ENCODE measurements around the gene ANKUB1.
"Not testable (repeated sequence)": the region's sequence is repeated elsewhere in the genome, so short reads cannot be mapped to it uniquely, and the experiment has no call there.

ANKUB1 gene

GRCh38 chr3:149831321-149831720, 39.0 kb upstream of the ANKUB1 start:
- no peak overlapping the region for H3K27ac ChIP-seq
- H3K4me3 ChIP-seq (ENCODE audit: low read depth in 1 of 2, low read length in 1 of 2), result no peak overlapping the region
- no peaks in the 10 kb centered on the region for H3K4me1 ChIP-seq (ENCODE audit: control insufficient read depth in 1 of 2, insufficient read depth in 1 of 2, low read depth in 1 of 2, low read length in 1 of 2)
- TF ChIP-seq CTCF (IDR thresholded peaks at IDR 0.05), result no peak
- no peaks in the 10 kb centered on the region for H3K9me3 ChIP-seq
- no peaks in the 10 kb centered on the region for H3K27me3 ChIP-seq
- no peaks in the 10 kb centered on the region for H3K36me3 ChIP-seq

- no peak overlapping the region for H3K4me3 ChIP-seq (ENCODE audit: low read depth in 1 of 2, low read length in 1 of 2)
- H3K27ac ChIP-seq, result peak overlapping the region; percentile 14
- no peaks in the 10 kb centered on the region for H3K9me3 ChIP-seq
- no peaks in the 10 kb centered on the region for H3K4me1 ChIP-seq (ENCODE audit: control insufficient read depth in 1 of 2, insufficient read depth in 1 of 2, low read depth in 1 of 2, low read length in 1 of 2)
- no peaks in the 10 kb centered on the region for H3K27me3 ChIP-seq
- no peaks in the 10 kb centered on the region for H3K36me3 ChIP-seq
- no peak for TF ChIP-seq CTCF (IDR thresholded peaks at IDR 0.05)
These were observed 38.5 kb upstream of the ANKUB1 start for GRCh38 chr3:149830902-149831301.

GRCh38 chr3:149829631-149830030, 37.3 kb upstream of the ANKUB1 start:
- H3K36me3 ChIP-seq; H3K9me3 ChIP-seq; H3K4me3 ChIP-seq (ENCODE audit: low read depth in 1 of 2, low read length in 1 of 2); H3K4me1 ChIP-seq (ENCODE audit: control insufficient read depth in 1 of 2, insufficient read depth in 1 of 2, low read depth in 1 of 2, low read length in 1 of 2); H3K27me3 ChIP-seq: not testable (repeated sequence)
- peak overlapping the region; percentile 47 for H3K27ac ChIP-seq

DNA sequence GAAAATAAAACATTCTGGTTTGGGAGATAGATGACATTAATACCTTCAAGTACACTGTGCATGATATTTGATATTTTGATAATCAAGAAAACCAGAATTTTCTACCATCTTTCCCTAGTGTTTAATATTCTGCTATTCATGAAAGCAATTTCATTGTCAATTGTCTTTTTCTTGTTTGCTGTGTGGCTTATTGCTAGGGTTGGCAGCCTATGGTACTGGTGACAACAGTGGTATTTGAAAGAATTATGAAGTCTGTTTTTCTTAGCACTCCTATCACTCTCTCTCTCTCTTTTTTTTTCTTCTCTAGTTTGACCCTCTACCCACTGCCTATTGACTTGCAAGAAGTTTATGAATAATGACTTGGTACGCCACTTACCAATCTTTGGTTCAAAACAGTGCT, 36.0 kb upstream of the ANKUB1 start:
- Histone ChIP-seq H3K27me3 (no peaks in the 10 kb centered on the region), H3K36me3 (no peaks in the 10 kb centered on the region), H3K4me1 (ENCODE audit: control insufficient read depth in 1 of 2, insufficient read depth in 1 of 2, low read depth in 1 of 2, low read length in 1 of 2) (no peaks in the 10 kb centered on the region), H3K9me3 (no peaks in the 10 kb centered on the region), H3K27ac (peak overlapping the region; percentile 10), H3K4me3 (ENCODE audit: low read depth in 1 of 2, low read length in 1 of 2) (no peak overlapping the region)
- TF ChIP-seq CTCF (IDR thresholded peaks at IDR 0.05), result no peak

GRCh38 chr3:149826636-149827035, 34.3 kb upstream of the ANKUB1 start:
- Histone ChIP-seq H3K4me1 (ENCODE audit: control insufficient read depth in 1 of 2, insufficient read depth in 1 of 2, low read depth in 1 of 2, low read length in 1 of 2) (peaks cover 11 to 14% of the 10 kb centered on the region in 2 experiments), H3K9me3 (no peaks in the 10 kb centered on the region), H3K27ac (peak overlapping the region; percentile 33), H3K27me3 (no peaks in the 10 kb centered on the region), H3K36me3 (no peaks in the 10 kb centered on the region), H3K4me3 (ENCODE audit: low read depth in 1 of 2, low read length in 1 of 2) (no peak overlapping the region)
- no peak for TF ChIP-seq CTCF (IDR thresholded peaks at IDR 0.05)

DNA sequence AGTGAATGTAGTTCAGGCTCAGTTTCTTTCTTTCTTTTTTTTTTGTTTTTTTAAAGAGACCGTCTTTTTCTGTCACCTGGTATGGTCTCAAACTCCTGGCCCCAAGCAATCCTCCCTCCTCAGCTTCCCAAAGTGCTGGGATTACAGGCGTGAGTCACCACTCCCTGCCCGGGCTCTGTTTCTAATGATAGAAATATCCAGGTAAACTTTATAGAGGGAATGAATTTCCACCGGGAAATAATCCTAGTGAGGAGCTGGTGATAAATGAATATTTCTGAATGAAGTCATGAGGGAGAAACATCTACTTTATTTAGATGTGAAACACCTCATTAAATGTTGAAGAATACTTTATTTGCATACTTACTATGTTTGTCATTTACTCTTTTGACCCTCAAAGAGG, 27.8 kb upstream of the ANKUB1 start:
- peaks cover 58 to 77% of the 10 kb centered on the region in 2 experiments for H3K4me1 ChIP-seq (ENCODE audit: control insufficient read depth in 1 of 2, insufficient read depth in 1 of 2, low read depth in 1 of 2, low read length in 1 of 2)
- no peaks in the 10 kb centered on the region for H3K36me3 ChIP-seq
- no peak overlapping the region for H3K4me3 ChIP-seq (ENCODE audit: low read depth in 1 of 2, low read length in 1 of 2)
- no peaks in the 10 kb centered on the region for H3K27me3 ChIP-seq
- H3K9me3 ChIP-seq, result no peaks in the 10 kb centered on the region
- peak overlapping the region; percentile 63 for H3K27ac ChIP-seq
- TF ChIP-seq CTCF (IDR thresholded peaks at IDR 0.05), result no peak
